GM12891 (cell line): Measurements from ENCODE around the gene CAVIN3.

Experiments used
- DNase-seq: peaks from one replicate; pipeline ENCODE4 v3.0.0; 2011; ENCODE audit warnings: low spot score; ENCODE audit not compliant: insufficient read length
- FAIRE-seq: peaks from 2 replicates; lab custom pipeline; 2011; peaks lifted over from hg19 to GRCh38; lab: Jason Lieb, UNC
- PAX5 ChIP-seq: IDR thresholded peaks from 2 replicates; pipeline ENCODE4 v1.6.1; 2011; ENCODE audit warnings: low read length, moderate library complexity, mild to moderate bottlenecking; ENCODE audit not compliant: insufficient read depth, severe bottlenecking
- POLR2A ChIP-seq: IDR thresholded peaks from 2 replicates; pipeline ENCODE4 v1.6.1; 2011; ENCODE audit warnings: low read depth, low read length, control low read depth
- POLR2AphosphoS5 ChIP-seq: IDR thresholded peaks from 2 replicates; pipeline ENCODE4 v1.6.1; 2011; ENCODE audit warnings: low read depth, low read length, control low read depth
- POU2F2 ChIP-seq: IDR thresholded peaks from 2 replicates; pipeline ENCODE4 v1.6.1; 2011; ENCODE audit warnings: low read depth, mild to moderate bottlenecking, control low read depth, low read length, moderate library complexity
- SPI1 ChIP-seq: IDR thresholded peaks from 2 replicates; pipeline ENCODE4 v1.6.1; 2011; ENCODE audit warnings: low read depth, low read length, control low read depth
- TAF1 ChIP-seq: IDR thresholded peaks from 2 replicates; pipeline ENCODE4 v1.6.1; 2011; ENCODE audit warnings: low read depth, low read length, control low read depth

Gene CAVIN3

DNA sequence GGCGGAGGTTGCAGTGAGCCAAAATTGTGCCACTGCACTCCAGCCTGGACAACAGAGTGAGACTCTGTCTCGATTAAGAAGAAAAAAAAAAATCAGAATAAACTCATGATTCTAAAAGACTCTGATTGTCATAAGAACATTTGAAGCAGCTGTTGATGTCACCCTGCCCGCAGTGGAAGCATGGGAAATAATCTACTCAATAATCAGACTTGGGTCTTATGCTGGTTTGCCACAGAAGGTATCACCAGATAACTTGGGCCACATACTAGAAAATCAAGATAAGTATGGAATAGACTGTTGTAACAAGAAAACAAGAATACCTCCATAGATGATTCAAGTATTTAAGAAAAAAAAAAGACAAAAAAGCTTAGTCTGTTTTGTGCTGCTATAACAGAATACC lies 8.2 kb downstream of the CAVIN3 start:
- TF ChIP-seq POLR2A (no peak), POLR2AphosphoS5 (no peak), SPI1 (no peak), POU2F2 (no peak), PAX5 (no peak), TAF1 (no peak)
- FAIRE-seq (no peak), DNase-seq (no peak)

- DNase-seq, result no peak
- no peak for FAIRE-seq
- TF ChIP-seq SPI1 (no peak), PAX5 (no peak), POLR2AphosphoS5 (no peak), TAF1 (no peak)
Measured at GRCh38 chr11:6307876-6308275, 12.4 kb downstream of the CAVIN3 start.

DNA sequence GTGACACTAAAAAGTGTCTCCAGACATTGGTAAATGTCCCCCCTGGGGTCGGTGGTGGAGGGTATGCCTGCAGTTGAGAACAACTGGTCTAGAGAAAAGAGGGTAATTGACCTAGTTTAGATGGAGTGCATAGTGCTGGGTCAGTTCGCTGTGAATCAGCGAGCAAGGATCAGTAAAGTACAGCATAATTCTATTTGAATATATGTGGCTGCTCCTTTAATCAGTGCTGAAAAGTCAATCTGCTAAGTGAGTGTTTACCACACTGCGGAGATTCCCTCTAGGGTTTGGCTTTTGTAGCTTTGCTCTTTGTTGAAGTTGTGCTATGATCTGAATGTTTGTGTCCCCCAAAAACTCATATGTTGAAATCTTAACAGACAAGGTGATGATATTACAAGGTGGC lies 15.0 kb downstream of the CAVIN3 start:
- no peak for DNase-seq
- FAIRE-seq, result no peak
- TF ChIP-seq SPI1 (no peak), TAF1 (no peak), POLR2AphosphoS5 (no peak), POLR2A (no peak), PAX5 (no peak)

GRCh38 chr11:6303661-6304060 lies 16.6 kb downstream of the CAVIN3 start:
- no peak for DNase-seq
- no peak for FAIRE-seq
- TF ChIP-seq POU2F2 (no peak), SPI1 (no peak), TAF1 (no peak), PAX5 (no peak), POLR2AphosphoS5 (no peak), POLR2A (no peak)

- DNase-seq, result no peak
- TF ChIP-seq SPI1, result no peak
- TF ChIP-seq PAX5, result no peak
- TF ChIP-seq POLR2AphosphoS5, result no peak
- TF ChIP-seq POU2F2, result no peak
- TF ChIP-seq POLR2A, result no peak
- TF ChIP-seq TAF1, result no peak
- FAIRE-seq, result no peak
Measured at GRCh38 chr11:6301096-6301495, 19.2 kb downstream of the CAVIN3 start.

- no peak for FAIRE-seq
- no peak for DNase-seq
- TF ChIP-seq SPI1 (no peak), POLR2AphosphoS5 (no peak), PAX5 (no peak), POLR2A (no peak), POU2F2 (no peak), TAF1 (no peak)
Measured at GRCh38 chr11:6300325-6300724, 20.0 kb downstream of the CAVIN3 start.

GRCh38 chr11:6298605-6299004 lies 21.7 kb downstream of the CAVIN3 start:
- FAIRE-seq (no peak), DNase-seq (no peak)
- TF ChIP-seq SPI1 (no peak), PAX5 (no peak), POU2F2 (no peak), POLR2A (no peak), POLR2AphosphoS5 (no peak), TAF1 (no peak)

DNA sequence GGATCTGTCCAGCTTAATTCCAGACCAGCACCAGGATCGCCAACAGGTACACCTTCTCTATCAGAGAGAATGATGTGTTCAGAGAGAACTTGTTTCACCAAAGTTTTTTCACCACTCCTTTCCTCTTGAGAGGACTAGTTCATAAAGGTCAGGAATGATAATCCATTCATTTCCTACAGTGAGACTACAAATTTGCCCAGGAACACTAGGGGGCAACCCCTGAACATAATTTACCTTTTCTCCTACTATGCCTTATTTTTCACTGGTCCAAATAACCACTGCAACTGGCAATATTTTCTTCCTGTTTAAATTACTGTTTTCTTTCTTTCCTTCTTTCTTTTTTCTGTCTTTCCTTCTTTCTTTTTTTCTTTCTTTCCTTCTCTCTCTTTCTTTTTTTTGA lies 22.5 kb downstream of the CAVIN3 start:
- DNase-seq (no peak), FAIRE-seq (no peak)
- no peak for TF ChIP-seq PAX5
- TF ChIP-seq POLR2A, result no peak
- TF ChIP-seq TAF1, result no peak
- no peak for TF ChIP-seq SPI1
- no peak for TF ChIP-seq POLR2AphosphoS5
- no peak for TF ChIP-seq POU2F2

DNA sequence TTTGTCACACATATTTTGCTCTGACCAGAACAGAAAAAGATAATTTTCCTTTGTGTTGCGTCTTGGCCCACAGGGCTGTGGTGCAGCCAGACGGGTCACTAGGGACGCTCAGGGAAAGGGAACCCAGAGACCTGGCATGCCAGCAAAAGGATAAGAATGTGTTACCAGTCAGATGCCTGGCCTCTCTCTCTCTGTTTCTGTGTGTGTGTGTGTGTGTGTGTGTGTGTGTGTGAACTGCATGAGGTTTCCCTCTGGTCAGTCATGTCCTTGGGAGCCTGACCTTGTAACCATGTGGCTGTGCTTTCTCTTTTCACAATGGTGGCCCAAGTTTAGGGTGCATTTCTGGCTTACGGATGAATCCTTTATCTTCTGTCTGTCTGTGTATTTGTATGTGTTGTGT lies 35.3 kb downstream of the CAVIN3 start:
- FAIRE-seq, result no peak

GRCh38 chr11:6284250-6284649 lies 36.1 kb downstream of the CAVIN3 start:
- no peak for FAIRE-seq
- no peak for DNase-seq
- no peak for TF ChIP-seq SPI1

More for the DNA sequence above, 35.3 kb downstream of the CAVIN3 start:
- no peak for DNase-seq
- TF ChIP-seq TAF1 (no peak), SPI1 (no peak), POLR2A (no peak), POU2F2 (no peak), PAX5 (no peak), POLR2AphosphoS5 (no peak)
